ENCODE measurements around the gene CBL.

CBL gene

DNA sequence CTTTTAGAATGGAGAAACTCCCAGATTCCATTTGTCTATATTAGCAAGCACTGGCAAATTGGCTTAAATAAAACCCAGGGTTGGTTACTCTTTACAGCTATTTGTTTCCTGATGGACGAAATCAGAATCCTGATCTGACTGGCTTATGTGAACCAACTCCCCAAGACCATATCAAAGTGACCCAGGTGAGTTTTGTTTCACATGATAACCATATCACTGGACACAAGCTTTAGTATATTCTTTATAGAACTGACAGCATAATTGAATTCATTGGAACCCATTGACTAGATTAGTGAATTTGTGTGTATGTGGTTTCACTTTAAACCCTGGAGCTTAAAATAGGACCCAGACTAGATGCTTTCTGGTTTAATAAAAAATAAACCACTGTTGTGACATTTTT lies 71.5 kb downstream of the CBL start:
- no peak for DNase-seq

DNA sequence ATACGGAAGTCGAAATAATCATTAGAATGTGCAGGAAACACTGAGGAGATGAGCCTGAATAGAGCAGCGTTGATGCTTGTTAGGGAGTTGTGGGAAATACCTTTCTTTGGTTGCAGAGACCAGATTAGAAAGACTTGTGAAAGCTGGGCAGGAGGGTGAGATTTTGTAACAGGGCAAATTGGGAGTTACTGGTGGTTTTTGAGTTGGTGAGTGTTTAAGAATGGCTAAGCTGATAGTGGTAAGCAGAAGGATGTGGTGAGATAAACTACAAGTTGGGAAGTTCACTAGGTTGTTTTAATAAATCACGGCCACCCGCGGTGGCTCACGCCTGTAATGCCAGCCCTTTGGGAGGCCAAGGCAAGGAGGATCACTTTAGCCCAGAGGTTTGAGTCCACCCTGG lies 76.4 kb downstream of the CBL start:
- peak; percentile 59 for DNase-seq

DNA sequence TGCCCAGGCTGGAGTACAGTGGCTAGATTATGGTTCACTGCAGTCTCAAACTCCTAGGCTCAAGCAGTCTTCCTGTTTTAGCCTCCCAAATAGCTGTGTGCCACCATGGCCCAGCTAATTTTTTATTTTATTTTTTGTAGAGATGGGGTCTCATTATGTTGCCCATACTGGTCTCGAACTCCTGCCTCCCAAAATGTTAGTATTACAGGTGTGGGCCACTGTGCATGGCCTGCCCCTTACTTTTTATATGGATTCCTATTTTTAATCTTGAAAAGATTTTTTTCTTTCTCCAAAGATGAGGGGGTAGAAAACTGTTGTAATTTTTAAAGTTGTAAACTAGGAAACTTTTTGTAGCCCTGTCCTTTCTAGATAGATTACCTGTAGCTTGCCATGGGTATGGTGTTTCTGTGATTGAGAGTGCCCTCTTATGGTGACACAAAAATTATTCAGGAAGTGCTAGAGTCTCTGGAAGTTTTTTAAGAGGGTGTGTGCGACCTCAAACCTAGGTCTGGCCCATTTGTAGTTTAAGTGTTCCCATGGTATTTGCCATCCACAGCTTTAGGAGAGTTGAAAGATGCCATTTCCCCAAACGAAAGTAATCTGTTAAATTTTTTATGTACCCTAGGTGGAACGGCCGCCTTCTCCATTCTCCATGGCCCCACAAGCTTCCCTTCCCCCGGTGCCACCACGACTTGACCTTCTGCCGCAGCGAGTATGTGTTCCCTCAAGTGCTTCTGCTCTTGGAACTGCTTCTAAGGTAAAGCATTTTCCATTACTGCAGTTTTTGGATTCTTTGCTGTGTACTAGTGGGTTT lies 78.4 kb downstream of the CBL start:
- DNase-seq, result peak; percentile 16

DNA sequence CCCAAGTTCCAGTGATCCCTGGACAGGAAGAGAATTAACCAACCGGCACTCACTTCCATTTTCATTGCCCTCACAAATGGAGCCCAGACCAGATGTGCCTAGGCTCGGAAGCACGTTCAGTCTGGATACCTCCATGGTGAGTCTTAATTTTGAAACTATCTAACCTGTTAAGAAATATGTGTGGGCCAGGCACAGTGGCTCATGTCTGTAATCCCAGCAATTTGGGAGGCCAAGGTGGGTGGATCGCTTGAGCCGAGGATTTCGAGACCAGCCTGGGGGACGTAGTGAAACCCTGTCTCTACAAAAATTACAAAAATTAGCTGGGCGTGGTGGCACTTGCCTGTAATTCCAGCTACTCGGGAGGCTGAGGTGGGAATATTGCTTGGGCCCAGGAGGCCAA lies 79.3 kb downstream of the CBL start:
- no peak for DNase-seq

DNA sequence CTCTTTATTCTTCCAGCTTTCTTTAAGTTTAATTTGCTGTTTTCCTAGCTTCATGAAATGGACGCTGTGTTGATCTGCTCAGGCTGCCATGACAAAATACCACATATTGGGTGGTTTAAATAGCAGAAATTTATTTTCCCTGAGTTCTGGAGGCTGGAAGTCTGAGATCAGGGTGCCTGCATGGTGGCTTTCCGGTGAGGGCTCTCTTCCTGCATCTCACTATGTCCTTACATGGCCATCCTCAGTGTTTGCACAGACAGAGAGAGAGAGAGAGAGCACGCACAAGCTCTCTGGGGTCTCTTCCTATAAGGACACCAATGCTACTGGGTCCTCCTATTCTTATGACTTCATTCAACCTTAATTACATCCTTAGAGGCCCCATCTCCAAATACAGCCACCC lies 82.1 kb downstream of the CBL start:
- no peak for DNase-seq

DNA sequence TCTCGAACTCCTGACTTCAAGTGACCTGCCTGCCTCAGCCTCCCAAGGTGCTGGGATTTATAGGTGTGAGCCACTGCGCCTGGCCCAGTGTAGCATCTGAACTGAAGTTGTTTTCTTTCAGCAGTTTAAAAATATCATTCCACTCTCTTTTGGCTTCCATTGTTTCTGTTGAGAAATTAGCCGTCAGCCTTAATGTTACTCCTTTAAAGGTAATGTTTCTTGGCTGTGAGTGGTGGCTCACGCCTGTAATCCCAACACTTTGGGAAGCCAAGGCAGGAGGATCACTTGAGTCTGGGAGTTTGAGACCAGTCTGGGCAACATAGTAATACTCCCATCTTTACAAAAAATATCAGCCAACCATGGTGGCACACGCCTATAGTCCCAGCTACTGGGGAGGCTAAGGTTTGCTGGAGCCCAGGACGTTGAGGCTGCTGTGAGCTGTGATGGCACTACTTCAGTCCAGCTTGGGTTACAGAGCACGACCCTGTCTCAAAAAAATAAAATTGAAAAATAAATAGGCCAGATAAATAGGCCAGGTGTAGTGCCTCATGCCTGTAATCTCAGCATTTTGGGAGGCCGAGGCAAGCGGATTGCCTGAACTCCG lies 84.9 kb downstream of the CBL start:
- no peak for DNase-seq

DNA sequence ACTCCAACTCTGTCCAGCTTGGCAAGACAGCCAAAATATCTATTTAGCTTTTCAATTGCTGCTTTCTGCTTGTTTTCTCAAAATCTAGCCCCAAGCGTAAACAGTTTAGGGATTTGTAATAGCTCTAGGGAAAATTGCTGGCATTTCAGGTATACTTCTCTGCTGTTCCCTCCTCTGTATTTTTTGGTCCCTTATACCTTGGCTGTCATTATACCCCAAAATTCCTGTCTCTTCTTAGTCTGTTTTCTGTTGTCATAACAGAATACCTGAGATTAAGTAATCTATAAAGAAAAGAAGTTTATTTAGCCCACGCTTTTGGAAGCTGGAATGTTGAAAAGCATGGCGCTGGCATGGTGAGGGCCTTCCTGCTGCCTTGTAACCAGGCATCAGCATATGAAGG lies 87.3 kb downstream of the CBL start:
- DNase-seq, result no peak

DNA sequence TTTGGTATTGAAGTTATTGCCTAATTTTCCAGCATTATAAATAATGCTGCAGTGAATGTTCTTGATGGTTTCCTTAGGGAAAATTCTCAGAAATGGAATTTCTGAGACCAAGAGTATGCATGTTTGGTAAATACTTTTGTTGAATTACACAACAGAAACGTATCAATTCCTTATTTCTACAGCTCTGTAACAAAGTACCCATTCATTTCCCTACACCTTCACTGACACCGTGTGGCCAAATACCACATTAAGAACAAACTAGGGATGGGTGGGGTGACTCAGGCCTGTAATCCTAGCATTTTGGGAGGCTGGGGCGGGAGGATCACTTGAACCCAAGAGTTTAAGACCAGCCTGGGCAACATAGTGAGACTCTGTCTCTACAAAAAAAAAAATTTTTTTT lies 89.0 kb downstream of the CBL start:
- no peak for DNase-seq

DNA sequence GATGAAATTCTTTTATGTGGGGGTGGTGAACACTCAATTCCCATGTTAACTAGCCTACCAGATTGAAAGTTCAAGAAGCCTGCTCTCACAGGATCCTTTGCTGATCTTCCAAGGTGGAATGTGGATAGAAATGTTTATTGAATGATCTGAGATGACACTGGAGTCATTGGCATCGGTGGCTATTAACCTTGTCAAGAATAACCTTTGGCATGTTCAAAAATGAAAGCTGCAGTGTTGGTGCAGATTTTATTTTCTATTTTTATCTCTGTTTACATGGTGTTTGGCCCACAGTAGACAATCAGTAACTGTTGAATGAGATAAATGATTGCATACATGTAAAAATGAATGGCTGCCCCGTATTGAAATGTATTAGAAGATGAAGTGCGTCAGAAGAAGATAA lies 91.8 kb downstream of the CBL start:
- no peak for DNase-seq

DNA sequence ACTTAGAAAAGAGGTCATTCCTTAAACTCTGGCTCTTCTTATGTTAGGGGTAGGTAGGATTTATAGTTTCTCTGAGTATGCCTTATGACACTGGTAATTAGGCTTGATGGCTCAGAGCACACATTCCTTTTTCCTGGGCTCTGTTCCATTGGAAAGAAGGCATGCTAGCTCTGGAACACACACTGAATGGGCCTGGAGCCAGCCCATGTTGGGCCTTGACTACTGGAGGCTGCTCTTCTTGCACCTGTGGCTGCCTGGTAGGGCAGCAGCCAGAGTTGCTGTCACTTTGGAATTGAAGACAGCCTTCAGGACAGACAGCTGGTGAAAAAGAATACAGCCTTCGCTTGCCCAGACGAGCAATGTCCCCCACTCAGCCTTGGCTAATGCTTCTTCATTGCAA lies 92.6 kb downstream of the CBL start:
- no peak for DNase-seq

DNA sequence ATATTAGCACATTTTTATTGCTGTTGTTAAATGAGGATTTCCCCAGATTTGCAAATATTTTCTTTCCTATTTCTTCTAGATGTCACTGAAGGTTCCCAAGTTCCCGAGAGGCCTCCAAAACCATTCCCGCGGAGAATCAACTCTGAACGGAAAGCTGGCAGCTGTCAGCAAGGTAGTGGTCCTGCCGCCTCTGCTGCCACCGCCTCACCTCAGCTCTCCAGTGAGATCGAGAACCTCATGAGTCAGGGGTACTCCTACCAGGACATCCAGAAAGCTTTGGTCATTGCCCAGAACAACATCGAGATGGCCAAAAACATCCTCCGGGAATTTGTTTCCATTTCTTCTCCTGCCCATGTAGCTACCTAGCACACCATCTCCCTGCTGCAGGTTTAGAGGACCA lies 93.3 kb downstream of the CBL start:
- no peak for DNase-seq

DNA sequence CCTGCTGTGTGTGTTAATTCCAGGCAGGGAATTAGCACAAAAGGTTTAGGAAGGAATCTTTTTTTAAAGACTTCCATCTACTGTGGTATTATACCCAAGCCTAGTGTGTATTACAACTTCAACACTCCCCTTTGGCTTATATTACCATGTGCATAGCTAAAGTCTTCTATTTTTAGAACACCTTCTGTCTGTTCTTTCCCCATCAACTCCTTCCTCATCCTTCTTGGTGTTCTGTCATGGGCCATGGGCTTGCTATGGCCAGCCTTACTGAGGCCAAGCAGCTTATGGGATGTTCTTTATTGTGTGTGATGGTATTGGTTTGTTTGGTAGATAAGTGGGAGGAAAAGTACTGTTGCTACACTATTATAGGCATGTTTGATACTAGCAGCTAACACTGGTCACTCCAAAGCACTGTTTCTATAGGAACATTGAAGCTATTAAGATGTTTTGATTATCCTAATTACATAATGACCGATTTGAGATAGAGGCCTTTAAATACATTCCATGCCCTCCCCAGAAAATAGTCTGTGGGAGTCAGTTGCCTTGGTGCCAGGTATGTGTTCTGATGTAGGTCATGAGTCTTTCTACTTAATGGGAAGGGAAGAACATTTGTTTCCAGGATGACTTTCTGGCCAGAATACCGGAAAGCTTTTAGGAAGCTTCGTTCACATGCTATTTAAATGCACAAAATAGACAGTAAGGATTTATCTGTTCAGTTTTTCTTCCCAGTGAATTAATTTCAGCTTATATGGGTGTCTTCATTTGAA lies 94.2 kb downstream of the CBL start:
- no peak for DNase-seq

DNA sequence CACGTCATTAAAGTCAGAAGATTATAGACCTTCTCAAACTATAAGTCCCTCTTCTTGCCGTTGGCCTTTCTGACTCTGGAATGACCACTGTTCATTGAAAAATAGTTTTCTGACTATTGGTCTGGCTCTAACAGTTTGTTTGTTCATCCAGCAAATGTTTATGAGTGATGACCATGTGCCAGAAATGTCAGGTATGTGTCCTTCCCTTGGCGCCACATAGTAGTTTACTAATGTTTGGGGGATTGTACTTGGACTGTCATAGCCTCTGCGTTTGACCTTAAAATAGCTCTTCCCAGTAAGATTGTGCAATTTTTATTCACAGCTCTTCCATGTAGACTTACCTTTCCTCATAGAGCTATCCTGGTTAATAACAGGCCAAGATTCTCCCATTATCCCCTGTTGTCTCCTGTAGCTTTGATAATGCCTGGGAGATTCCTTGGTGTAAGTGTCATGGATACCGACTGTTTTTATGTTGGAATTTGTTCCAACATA lies 97.1 kb downstream of the CBL start:
- DNase-seq, result no peak

DNA sequence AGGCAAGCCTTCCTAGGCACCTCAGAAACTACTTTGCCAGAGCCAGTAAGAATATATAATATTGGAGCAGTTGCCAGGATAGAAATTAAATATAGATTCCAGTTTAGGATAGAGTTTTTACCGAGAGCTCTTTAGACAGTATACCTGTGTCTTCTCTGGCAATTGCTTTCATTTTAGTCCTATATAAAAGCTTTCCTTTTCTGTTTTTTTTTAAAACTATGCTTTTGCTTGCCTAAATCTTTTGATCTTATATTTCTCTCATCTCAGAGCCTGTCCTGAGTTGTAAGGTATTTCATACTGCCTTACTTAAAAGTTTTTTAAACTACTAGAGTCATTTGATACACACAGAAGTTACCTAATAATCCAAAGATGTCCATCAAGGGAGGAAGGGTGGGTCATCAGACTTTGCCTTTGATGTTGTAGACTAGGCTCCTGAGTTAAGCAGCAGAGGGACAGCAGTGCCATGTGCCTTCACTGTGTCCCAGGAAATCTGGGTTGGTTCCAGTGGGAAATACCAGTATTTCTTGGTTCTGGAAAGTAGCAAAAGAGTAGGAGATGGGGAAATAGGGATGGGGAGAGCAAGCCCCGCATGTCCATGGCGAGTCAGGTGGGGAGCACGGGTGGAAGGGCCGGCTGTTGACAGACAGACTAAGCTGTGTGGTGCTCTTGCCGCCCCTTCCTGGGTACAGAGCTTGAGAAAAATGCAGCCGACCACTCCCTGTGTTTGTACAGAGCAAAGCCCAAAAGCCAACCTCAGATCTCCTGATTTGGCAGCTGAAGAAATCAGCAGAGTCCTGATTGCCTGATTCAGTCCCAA lies 99.6 kb downstream of the CBL start:
- no peak for DNase-seq

DNA sequence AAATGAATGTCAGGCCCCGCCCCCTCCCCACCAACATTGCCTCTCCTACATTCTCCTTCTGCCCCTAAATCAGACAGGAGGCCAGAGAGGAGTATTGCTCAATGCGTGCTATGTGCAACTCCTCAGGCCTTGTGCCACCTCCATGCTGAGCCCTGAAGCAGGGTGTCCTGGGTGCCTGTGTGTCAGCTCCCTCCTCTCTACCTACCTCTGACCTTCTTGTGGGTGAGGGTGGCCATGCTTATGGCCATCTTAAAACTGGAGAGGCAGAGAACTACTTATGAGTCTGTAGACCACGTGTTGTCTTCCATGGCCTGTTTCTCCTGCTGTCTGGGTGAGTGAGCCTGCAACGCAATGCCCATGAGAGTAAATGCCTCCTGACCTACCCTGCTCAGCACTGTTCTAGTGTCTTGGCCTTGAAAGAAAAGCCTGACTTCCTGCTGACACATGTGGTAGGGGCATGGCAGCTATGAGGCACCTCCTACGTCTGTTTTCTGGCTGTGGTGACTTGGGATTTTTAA lies 100.3 kb downstream of the CBL start:
- DNase-seq, result no peak

DNA sequence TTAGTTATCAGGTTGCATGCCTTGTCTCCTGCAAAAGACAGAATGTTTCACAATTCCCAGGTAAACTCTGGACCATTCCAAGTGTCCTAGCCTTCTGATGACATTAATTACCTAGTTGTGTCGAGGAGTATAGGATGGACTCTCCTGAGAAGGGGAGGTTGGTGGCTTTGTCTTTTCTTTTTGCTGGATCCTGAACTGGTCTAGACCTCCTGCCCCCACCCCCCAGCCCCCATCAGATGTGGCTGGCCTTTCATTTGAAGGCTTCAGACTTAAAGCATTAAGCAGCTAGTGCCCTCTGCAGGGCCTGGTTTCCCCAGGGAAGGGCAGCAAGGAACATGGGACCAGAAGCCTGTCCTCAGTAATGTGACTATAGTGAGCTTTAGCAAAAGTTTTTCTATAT lies 101.1 kb downstream of the CBL start:
- no peak for DNase-seq

DNA sequence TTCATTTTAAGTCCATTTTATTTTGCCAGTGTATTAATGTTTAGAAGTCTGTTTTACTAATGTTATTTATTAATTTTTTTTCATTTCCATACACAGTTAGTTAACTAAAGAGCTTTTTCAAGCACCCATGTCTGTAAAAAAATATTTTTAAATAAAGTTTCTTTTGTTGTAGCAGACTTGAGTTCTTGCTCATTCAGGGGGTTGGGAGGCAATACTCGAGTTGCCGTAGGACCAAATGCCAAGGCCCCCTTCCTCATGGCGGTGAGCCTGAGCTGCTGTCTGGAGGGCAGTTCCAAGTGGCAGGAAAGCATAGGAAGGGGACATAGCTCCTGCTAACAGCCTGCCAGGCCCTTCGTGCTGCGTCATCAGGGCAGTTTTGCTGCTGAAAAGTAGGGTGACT lies 101.8 kb downstream of the CBL start:
- no peak for DNase-seq

DNA sequence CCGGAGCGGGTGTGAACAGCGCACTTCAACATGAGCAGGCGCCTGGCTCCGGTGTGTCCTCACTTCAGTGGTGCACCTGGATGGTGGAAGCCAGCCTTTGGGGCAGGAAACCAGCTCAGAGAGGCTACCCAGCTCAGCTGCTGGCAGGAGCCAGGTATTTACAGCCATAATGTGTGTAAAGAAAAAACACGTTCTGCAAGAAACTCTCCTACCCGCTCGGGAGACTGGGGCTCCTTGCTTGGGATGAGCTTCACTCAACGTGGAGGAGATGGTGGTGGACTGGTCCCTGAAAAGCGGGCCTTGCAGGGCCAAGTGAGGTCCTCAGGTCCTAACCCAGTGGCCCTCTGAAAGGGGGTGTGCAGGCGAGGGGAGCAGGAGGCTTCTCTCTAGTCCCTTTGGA lies 103.3 kb downstream of the CBL start:
- no peak for DNase-seq

DNA sequence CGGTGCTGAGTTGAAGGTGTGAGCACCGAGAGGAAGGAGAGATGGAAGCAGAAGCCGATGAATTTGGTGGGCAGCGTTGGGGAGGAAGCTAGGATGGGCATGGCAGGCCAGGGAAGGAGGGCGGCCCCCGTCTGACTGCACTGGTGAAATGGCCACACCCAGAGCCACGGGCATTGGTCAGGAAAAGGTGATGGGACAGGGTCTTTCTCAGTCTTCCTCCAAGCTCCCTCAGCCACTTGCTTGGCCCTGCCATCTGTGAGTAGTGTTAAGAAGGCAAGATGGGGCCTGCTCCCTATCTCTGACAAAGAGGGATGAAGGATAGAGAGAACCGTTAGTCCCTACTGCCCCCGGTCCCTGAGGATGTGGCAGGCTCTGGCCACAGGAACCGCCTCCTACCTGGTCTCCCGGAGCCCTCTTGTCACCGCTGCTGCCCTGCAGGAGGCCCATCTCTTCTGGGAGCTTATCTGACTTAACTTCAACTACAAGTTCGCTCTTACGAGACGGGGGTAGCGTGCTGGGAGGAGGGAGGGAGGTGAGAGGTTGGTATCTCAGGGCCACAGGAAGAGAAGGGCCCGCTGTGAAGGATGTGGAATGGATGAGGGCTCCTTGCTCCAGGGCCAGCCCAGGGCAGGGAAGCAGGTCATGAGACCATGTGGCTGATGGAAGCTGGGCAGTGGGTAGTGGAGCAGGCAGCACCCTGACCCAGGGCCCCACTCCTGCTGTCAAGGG lies 104.0 kb downstream of the CBL start:
- DNase-seq, result no peak

DNA sequence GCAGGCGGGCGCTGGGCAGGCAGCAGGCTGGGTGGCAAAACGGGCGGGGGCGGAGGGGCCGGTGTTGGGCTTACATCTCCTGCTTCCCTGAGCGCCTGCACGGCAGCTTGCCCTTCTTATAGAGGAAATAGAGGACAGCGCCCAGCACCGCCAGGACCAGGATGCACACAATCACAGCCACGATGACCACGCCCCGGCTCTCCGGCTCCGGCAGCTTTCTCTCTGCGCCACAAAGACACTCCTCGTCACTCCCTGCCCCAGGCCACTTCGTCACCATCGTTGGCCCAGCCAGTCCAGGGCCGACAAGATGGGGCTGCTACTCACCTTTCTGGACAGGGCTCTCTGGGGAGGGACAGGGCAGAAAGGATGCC lies 104.5 kb downstream of the CBL start:
- no peak for DNase-seq

DNA sequence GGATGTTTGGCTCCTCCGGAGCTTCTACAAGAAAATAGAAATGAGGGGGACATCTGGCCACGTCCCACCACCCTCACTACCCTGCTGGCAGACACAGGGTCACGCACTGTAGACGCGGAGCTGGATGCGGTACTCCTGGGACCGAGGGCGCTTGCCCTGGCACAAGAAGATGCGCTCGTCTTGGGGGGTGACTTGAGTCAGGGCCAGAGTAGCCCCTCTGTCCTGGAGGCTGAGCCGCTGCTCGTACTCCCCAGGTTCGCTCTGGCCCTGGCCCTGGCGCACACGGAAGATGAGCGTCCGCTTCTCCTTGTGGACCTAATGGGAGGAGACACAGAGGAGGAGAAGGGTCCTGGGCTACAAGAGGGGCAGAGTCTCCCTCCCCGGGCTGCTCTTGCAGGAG lies 108.6 kb downstream of the CBL start:
- DNase-seq, result no peak

Data from NCI-H226 (cell line).